HEK293 (cell line): Measurements from ENCODE around the gene OPA3.
A peak's percentile ranks its signal among the peaks of the same experiment; 100 is the strongest.

ENCODE experiments used
- HOXD13 ChIP-seq: sonication (generic); formaldehyde crosslinking; IDR thresholded peaks from 2 replicates; pipeline ENCODE4 v1.8.0; 2022; ENCODE audit warnings: missing genetic modification reagents, borderline replicate concordance
- OSR2 ChIP-seq: fragments of 450-650 bp; formaldehyde crosslinking; IDR thresholded peaks from 2 replicates; pipeline ENCODE4 v1.5.1; 2016; ENCODE audit warnings: missing biosample characterization, missing genetic modification characterization
- SCRT1 ChIP-seq: fragments of 450-650 bp; formaldehyde crosslinking; IDR thresholded peaks from 2 replicates; pipeline ENCODE4 v1.5.1; 2016; ENCODE audit warnings: missing biosample characterization, missing genetic modification characterization, borderline replicate concordance
- ZBTB7A ChIP-seq: fragments of 450-650 bp; formaldehyde crosslinking; IDR thresholded peaks from 2 replicates; pipeline ENCODE4 v1.5.1; 2016; ENCODE audit warnings: low read depth, missing biosample characterization, missing genetic modification characterization
- ZFP3 ChIP-seq: fragments of 450-650 bp; formaldehyde crosslinking; IDR thresholded peaks from 2 replicates; pipeline ENCODE4 v1.5.1; 2016; ENCODE audit warnings: low read depth, missing biosample characterization, missing genetic modification characterization
- ZFP69B ChIP-seq: fragments of 450-650 bp; formaldehyde crosslinking; IDR thresholded peaks from 2 replicates; pipeline ENCODE4 v1.5.1; 2016; ENCODE audit warnings: missing biosample characterization, missing genetic modification characterization
- ZNF146 ChIP-seq: fragments of 450-650 bp; formaldehyde crosslinking; IDR thresholded peaks from 2 replicates; pipeline ENCODE4 v1.5.1; 2016; ENCODE audit warnings: missing biosample characterization, missing genetic modification characterization
- ZNF157 ChIP-seq: fragments of 450-650 bp; formaldehyde crosslinking; IDR thresholded peaks from 2 replicates; pipeline ENCODE4 v1.5.1; 2016; ENCODE audit warnings: missing biosample characterization, missing genetic modification characterization
- ZNF174 ChIP-seq: fragments of 450-650 bp; formaldehyde crosslinking; IDR thresholded peaks from 2 replicates; pipeline ENCODE4 v1.5.0; 2017; ENCODE audit warnings: missing biosample characterization, mild to moderate bottlenecking, missing genetic modification characterization
- ZNF211 ChIP-seq: fragments of 450-650 bp; formaldehyde crosslinking; IDR thresholded peaks from 2 replicates; pipeline ENCODE4 v1.5.1; 2016; ENCODE audit warnings: low read depth, missing biosample characterization, missing genetic modification characterization
- ZNF266 ChIP-seq: fragments of 450-650 bp; formaldehyde crosslinking; IDR thresholded peaks from 2 replicates; pipeline ENCODE4 v1.5.1; 2016; ENCODE audit warnings: missing biosample characterization, missing genetic modification characterization, low read depth
- ZNF292 ChIP-seq: fragments of 450-650 bp; formaldehyde crosslinking; IDR thresholded peaks from 2 replicates; pipeline ENCODE4 v1.5.1; 2016; ENCODE audit warnings: low read depth, missing biosample characterization, missing genetic modification characterization, borderline replicate concordance
- ZNF37A ChIP-seq: fragments of 450-650 bp; IDR thresholded peaks from 2 replicates; pipeline ENCODE4 v1.5.1; 2018; ENCODE audit warnings: missing biosample characterization, missing genetic modification characterization
- ZNF510 ChIP-seq: fragments of 450-650 bp; formaldehyde crosslinking; IDR thresholded peaks from 2 replicates; pipeline ENCODE4 v1.5.1; 2018; ENCODE audit warnings: mild to moderate bottlenecking, missing genetic modification characterization, missing biosample characterization; ENCODE audit not compliant: insufficient replicate concordance
- ZNF544 ChIP-seq: fragments of 450-650 bp; formaldehyde crosslinking; IDR thresholded peaks from 2 replicates; pipeline ENCODE4 v1.5.0; 2017; ENCODE audit warnings: missing biosample characterization, missing genetic modification characterization
- ZNF571 ChIP-seq: fragments of 450-650 bp; formaldehyde crosslinking; IDR thresholded peaks from 2 replicates; pipeline ENCODE4 v1.5.0; 2017; ENCODE audit warnings: missing biosample characterization, missing genetic modification characterization
- ZNF596 ChIP-seq: fragments of 450-650 bp; IDR thresholded peaks from 2 replicates; pipeline ENCODE4 v1.5.0; 2018; ENCODE audit warnings: missing biosample characterization, mild to moderate bottlenecking, missing genetic modification characterization, moderate library complexity
- ZNF843 ChIP-seq: fragments of 450-650 bp; formaldehyde crosslinking; IDR thresholded peaks from 2 replicates; pipeline ENCODE4 v1.5.1; 2016; ENCODE audit warnings: missing biosample characterization, missing genetic modification characterization
- ZSCAN23 ChIP-seq: fragments of 450-650 bp; formaldehyde crosslinking; IDR thresholded peaks from 2 replicates; pipeline ENCODE4 v1.5.1; 2016; ENCODE audit warnings: missing biosample characterization, missing genetic modification characterization
- ZSCAN30 ChIP-seq: fragments of 450-650 bp; IDR thresholded peaks from 2 replicates; pipeline ENCODE4 v1.5.1; 2018; ENCODE audit warnings: missing biosample characterization, mild to moderate bottlenecking, missing genetic modification characterization, moderate library complexity
- TF ChIP-seq, protein P1 (sequence below): fragments of 450-650 bp; formaldehyde crosslinking; conservative IDR thresholded peaks from 2 replicates; pipeline ENCODE4 v1.5.1; 2016; ENCODE audit warnings: low read depth, missing biosample characterization, missing genetic modification characterization
- TF ChIP-seq, protein P2 (sequence below): fragments of 450-650 bp; formaldehyde crosslinking; conservative IDR thresholded peaks from 2 replicates; pipeline ENCODE4 v1.5.1; 2016; ENCODE audit warnings: low read depth, missing biosample characterization, missing genetic modification characterization
- TF ChIP-seq, protein P3 (sequence below): fragments of 450-650 bp; formaldehyde crosslinking; IDR thresholded peaks from 2 replicates; pipeline ENCODE4 v1.5.1; 2017; ENCODE audit warnings: missing biosample characterization, missing genetic modification characterization
- TF ChIP-seq, protein P4 (sequence below): fragments of 450-650 bp; formaldehyde crosslinking; IDR thresholded peaks from 2 replicates; pipeline ENCODE4 v1.5.1; 2016; ENCODE audit warnings: missing biosample characterization, missing genetic modification characterization
- TF ChIP-seq, protein P5 (sequence below): fragments of 450-650 bp; formaldehyde crosslinking; IDR thresholded peaks from 2 replicates; pipeline ENCODE4 v1.5.1; 2016; ENCODE audit warnings: missing biosample characterization, missing genetic modification characterization

The OPA3 gene

DNA sequence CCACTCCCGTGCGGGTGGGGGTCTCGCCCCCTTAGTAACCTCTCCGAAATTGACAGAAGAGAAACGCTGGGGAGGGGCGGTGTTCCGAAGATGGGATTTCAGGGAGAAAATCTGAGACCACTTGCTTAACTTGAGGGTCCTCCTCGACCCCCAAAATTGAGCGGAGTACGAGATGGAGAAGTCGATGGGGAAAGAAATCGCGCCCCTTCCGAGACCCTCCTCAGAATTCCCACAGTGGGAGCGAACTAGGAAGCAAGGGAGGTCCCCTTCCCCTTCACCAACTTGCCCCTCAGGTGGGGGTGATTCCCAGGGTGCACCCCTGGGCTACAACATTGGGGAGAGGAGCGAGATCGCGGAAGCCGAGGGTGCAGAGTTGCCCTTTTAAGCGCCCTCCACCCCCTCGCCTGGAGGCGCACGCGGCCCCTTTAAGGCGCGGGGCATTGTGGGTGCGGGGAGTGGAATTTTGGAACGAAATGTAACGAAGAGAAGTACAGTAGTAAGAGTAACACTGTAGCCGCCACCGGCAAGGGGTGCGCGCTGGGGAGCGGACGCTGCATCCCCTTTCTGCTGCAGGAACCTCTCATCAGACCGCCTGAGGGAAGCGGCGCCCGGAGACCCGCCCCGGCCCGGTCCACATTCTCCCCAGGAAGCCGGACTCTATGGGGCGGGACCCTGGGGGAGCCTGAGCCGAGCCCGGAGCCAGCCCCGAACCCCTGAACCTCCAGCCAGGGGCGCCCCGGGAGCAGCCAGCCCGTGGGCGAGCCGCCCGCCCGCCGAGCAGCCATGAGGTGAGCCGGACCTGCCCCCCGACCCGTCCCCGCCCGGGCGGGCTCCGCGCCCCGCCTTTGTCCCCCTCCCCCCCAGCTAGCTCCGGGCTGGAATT, 77.4 kb downstream of the OPA3 start, which contains the start of gene VASP (continued):
- TF ChIP-seq, protein P1, sequence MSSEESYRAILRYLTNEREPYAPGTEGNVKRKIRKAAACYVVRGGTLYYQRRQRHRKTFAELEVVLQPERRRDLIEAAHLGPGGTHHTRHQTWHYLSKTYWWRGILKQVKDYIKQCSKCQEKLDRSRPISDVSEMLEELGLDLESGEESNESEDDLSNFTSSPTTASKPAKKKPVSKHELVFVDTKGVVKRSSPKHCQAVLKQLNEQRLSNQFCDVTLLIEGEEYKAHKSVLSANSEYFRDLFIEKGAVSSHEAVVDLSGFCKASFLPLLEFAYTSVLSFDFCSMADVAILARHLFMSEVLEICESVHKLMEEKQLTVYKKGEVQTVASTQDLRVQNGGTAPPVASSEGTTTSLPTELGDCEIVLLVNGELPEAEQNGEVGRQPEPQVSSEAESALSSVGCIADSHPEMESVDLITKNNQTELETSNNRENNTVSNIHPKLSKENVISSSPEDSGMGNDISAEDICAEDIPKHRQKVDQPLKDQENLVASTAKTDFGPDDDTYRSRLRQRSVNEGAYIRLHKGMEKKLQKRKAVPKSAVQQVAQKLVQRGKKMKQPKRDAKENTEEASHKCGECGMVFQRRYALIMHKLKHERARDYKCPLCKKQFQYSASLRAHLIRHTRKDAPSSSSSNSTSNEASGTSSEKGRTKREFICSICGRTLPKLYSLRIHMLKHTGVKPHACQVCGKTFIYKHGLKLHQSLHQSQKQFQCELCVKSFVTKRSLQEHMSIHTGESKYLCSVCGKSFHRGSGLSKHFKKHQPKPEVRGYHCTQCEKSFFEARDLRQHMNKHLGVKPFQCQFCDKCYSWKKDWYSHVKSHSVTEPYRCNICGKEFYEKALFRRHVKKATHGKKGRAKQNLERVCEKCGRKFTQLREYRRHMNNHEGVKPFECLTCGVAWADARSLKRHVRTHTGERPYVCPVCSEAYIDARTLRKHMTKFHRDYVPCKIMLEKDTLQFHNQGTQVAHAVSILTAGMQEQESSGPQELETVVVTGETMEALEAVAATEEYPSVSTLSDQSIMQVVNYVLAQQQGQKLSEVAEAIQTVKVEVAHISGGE (tag by site-specific recombination), result peak; percentile 57
- TF ChIP-seq ZNF510, result no peak
- TF ChIP-seq, protein P2, sequence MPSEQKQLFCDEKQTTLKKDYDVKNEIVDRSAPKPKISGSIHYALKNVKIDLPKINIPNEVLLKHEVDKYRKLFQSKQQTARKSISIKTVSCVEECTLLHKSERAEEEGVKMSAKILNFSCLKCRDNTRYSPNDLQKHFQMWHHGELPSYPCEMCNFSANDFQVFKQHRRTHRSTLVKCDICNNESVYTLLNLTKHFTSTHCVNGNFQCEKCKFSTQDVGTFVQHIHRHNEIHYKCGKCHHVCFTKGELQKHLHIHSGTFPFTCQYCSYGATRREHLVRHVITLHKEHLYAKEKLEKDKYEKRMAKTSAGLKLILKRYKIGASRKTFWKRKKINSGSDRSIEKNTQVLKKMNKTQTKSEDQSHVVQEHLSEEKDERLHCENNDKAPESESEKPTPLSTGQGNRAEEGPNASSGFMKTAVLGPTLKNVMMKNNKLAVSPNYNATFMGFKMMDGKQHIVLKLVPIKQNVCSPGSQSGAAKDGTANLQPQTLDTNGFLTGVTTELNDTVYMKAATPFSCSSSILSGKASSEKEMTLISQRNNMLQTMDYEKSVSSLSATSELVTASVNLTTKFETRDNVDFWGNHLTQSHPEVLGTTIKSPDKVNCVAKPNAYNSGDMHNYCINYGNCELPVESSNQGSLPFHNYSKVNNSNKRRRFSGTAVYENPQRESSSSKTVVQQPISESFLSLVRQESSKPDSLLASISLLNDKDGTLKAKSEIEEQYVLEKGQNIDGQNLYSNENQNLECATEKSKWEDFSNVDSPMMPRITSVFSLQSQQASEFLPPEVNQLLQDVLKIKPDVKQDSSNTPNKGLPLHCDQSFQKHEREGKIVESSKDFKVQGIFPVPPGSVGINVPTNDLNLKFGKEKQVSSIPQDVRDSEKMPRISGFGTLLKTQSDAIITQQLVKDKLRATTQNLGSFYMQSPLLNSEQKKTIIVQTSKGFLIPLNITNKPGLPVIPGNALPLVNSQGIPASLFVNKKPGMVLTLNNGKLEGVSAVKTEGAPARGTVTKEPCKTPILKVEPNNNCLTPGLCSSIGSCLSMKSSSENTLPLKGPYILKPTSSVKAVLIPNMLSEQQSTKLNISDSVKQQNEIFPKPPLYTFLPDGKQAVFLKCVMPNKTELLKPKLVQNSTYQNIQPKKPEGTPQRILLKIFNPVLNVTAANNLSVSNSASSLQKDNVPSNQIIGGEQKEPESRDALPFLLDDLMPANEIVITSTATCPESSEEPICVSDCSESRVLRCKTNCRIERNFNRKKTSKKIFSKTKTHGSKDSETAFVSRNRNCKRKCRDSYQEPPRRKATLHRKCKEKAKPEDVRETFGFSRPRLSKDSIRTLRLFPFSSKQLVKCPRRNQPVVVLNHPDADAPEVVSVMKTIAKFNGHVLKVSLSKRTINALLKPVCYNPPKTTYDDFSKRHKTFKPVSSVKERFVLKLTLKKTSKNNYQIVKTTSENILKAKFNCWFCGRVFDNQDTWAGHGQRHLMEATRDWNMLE (tag by site-specific recombination), result no peak
- TF ChIP-seq ZSCAN30 (tag by site-specific recombination), result peak; percentile 29; the same call in 1 of the 2 replicates
- TF ChIP-seq ZNF157 (tag by site-specific recombination), result no peak
- no peak for TF ChIP-seq ZNF37A
- no peak for TF ChIP-seq ZFP3 (tag by site-specific recombination)
- no peak for TF ChIP-seq ZNF266 (tag by site-specific recombination)
- TF ChIP-seq, protein P3, sequence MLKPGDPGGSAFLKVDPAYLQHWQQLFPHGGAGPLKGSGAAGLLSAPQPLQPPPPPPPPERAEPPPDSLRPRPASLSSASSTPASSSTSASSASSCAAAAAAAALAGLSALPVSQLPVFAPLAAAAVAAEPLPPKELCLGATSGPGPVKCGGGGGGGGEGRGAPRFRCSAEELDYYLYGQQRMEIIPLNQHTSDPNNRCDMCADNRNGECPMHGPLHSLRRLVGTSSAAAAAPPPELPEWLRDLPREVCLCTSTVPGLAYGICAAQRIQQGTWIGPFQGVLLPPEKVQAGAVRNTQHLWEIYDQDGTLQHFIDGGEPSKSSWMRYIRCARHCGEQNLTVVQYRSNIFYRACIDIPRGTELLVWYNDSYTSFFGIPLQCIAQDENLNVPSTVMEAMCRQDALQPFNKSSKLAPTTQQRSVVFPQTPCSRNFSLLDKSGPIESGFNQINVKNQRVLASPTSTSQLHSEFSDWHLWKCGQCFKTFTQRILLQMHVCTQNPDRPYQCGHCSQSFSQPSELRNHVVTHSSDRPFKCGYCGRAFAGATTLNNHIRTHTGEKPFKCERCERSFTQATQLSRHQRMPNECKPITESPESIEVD (tag by site-specific recombination), result no peak
- no peak for TF ChIP-seq ZNF596 (tag by site-specific recombination)
- TF ChIP-seq ZNF571, result no peak
- TF ChIP-seq HOXD13 (CRISPR knock-in tag), result no peak
- TF ChIP-seq OSR2 (tag by site-specific recombination), result no peak
- TF ChIP-seq ZNF174 (tag by site-specific recombination), result no peak
- peak; percentile 100 for TF ChIP-seq ZFP69B (tag by site-specific recombination)
- TF ChIP-seq SCRT1 (tag by site-specific recombination), result no peak
- no peak for TF ChIP-seq ZNF544 (tag by site-specific recombination)
- TF ChIP-seq, protein P4, sequence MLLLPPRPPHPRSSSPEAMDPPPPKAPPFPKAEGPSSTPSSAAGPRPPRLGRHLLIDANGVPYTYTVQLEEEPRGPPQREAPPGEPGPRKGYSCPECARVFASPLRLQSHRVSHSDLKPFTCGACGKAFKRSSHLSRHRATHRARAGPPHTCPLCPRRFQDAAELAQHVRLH (tag by site-specific recombination), result no peak
- 0 out of 2 replicates have a peak, but pooled peaks have one; percentile 41 for TF ChIP-seq ZNF843
- TF ChIP-seq, protein P5, sequence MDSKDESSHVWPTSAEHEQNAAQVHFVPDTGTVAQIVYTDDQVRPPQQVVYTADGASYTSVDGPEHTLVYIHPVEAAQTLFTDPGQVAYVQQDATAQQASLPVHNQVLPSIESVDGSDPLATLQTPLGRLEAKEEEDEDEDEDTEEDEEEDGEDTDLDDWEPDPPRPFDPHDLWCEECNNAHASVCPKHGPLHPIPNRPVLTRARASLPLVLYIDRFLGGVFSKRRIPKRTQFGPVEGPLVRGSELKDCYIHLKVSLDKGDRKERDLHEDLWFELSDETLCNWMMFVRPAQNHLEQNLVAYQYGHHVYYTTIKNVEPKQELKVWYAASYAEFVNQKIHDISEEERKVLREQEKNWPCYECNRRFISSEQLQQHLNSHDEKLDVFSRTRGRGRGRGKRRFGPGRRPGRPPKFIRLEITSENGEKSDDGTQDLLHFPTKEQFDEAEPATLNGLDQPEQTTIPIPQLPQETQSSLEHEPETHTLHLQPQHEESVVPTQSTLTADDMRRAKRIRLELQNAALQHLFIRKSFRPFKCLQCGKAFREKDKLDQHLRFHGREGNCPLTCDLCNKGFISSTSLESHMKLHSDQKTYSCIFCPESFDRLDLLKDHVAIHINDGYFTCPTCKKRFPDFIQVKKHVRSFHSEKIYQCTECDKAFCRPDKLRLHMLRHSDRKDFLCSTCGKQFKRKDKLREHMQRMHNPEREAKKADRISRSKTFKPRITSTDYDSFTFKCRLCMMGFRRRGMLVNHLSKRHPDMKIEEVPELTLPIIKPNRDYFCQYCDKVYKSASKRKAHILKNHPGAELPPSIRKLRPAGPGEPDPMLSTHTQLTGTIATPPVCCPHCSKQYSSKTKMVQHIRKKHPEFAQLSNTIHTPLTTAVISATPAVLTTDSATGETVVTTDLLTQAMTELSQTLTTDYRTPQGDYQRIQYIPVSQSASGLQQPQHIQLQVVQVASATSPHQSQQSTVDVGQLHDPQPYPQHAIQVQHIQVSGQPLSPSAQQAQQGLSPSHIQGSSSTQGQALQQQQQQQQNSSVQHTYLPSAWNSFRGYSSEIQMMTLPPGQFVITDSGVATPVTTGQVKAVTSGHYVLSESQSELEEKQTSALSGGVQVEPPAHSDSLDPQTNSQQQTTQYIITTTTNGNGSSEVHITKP (tag by site-specific recombination), result peak; percentile 77
- no peak for TF ChIP-seq ZSCAN23 (tag by site-specific recombination)
- no peak for TF ChIP-seq ZNF292 (tag by site-specific recombination)
- no peak for TF ChIP-seq ZNF146 (tag by site-specific recombination)
- TF ChIP-seq ZNF211 (tag by site-specific recombination), result no peak
- peak; percentile 70; the same call in 1 of the 2 replicates for TF ChIP-seq ZBTB7A (tag by site-specific recombination)
